ENCODE measurements around the gene BNC2.

- no peak for TF ChIP-seq EZH2 (IDR thresholded peaks at IDR 0.05; ENCODE audit: insufficient read depth, poor library complexity, severe bottlenecking)
- no peak for TF ChIP-seq EZH2phosphoT487 (IDR thresholded peaks at IDR 0.05; ENCODE audit: insufficient read depth, low read depth)
Measured at GRCh38 chr9:16817514-16817913, 53.0 kb downstream of the BNC2 start.

Data from GM23248 (cell line).